Natural killer cell (primary cell): ENCODE results near the gene IL21. TPM values are rescaled to one million over a fixed set of nuclear protein-coding genes. Genes with fewer than 3 reads are reported as not detected.

Experiments used
- ATAC-seq, 3 donors: fragments of 150-1000 bp in 2 of 3; fragments of 200-7000 bp in 1 of 3; cut with Tn5 transposase; 1 replicate in 1 of 3; 2 replicates in 2 of 3; pipeline ENCODE4 v1.10.0; 2021; ENCODE audit warnings: mild to moderate bottlenecking in 2 of 3, moderate library complexity in 2 of 3
- DNase-seq, 2 donors: peaks; one replicate each; pipeline versions ENCODE4 v3.0.0 to v3.0.0-alpha.2; 2013 to 2021; ENCODE audit warnings: mixed read lengths in 1 of 2
- H3K27ac ChIP-seq: one replicate; pipeline ENCODE4 v1.5.1; 2013; ENCODE audit warnings: mild to moderate bottlenecking, low read length
- H3K27me3 ChIP-seq: one replicate; pipeline ENCODE4 v1.6.1; 2013; ENCODE audit warnings: low read length; ENCODE audit not compliant: control insufficient read depth, insufficient read depth
- H3K36me3 ChIP-seq: one replicate; pipeline ENCODE4 v1.6.1; 2013; ENCODE audit warnings: low read length; ENCODE audit not compliant: control insufficient read depth, insufficient read depth
- H3K4me1 ChIP-seq: one replicate; pipeline ENCODE4 v1.6.1; 2013; ENCODE audit warnings: low read length; ENCODE audit not compliant: control insufficient read depth, insufficient read depth
- H3K4me3 ChIP-seq: one replicate; pipeline ENCODE4 v1.5.1; 2013; ENCODE audit warnings: low read length
- H3K9me3 ChIP-seq: one replicate; pipeline ENCODE4 v1.6.1; 2013; ENCODE audit warnings: low read length; ENCODE audit not compliant: control insufficient read depth, insufficient read depth
- H3K27ac Mint-ChIP-seq, 2 donors: one replicate each; pipeline ENCODE4 v1.8.0; 2022; ENCODE audit warnings: mild to moderate bottlenecking in 2 of 2, mixed read lengths in 2 of 2, moderate library complexity in 1 of 2
- H3K27me3 Mint-ChIP-seq, 2 donors: one replicate each; pipeline ENCODE4 v1.8.0; 2022; ENCODE audit warnings: low read depth in 2 of 2, mixed read lengths in 2 of 2
- H3K36me3 Mint-ChIP-seq: one replicate; pipeline ENCODE4 v1.8.0; 2022; ENCODE audit warnings: mixed read lengths
- H3K4me1 Mint-ChIP-seq, 2 donors: one replicate each; pipeline ENCODE4 v1.8.0; 2022; ENCODE audit warnings: mixed read lengths in 2 of 2
- H3K4me3 Mint-ChIP-seq: one replicate; pipeline ENCODE4 v1.8.0; 2022; ENCODE audit warnings: mild to moderate bottlenecking, moderate library complexity, mixed read lengths
- H3K9me3 Mint-ChIP-seq, 2 donors: one replicate each; pipeline ENCODE4 v1.8.0; 2022; ENCODE audit warnings: mixed read lengths in 2 of 2
- WGBS: methylation state at CpG from one replicate; pipeline ENCODE4 v1.1.7; 2013; ENCODE audit warnings: missing lambda C conversion rate; ENCODE audit not compliant: insufficient coverage; 5-methylcytosine and 5-hydroxymethylcytosine counted together
- intact Hi-C: fragments of 100-400 bp; cut with micrococcal nuclease; formaldehyde crosslinking; loops from one replicate; pipeline ENCODE4 v1.14.2; 2022
- total RNA-seq, 4 donors: library from RNA; stranded (reverse); fragments of 120-200 nt in 1 of 4; gene quantifications; one replicate each; pipeline versions ENCODE4 v1.2.3 to v1.2.4, GENCODE V29; 2013 to 2022
- TF ChIP-seq, protein P1 (sequence below): fragments of 200-600 bp; IDR thresholded peaks from one replicate; pipeline ENCODE4 v1.8.0; 2022; ENCODE audit warnings: antibody characterized with exemption

IL21 gene
- total RNA-seq, 3 donors from 2014 or later (not counting 1 experiment from before 2014, with no cell fraction given): not detected

DNA sequence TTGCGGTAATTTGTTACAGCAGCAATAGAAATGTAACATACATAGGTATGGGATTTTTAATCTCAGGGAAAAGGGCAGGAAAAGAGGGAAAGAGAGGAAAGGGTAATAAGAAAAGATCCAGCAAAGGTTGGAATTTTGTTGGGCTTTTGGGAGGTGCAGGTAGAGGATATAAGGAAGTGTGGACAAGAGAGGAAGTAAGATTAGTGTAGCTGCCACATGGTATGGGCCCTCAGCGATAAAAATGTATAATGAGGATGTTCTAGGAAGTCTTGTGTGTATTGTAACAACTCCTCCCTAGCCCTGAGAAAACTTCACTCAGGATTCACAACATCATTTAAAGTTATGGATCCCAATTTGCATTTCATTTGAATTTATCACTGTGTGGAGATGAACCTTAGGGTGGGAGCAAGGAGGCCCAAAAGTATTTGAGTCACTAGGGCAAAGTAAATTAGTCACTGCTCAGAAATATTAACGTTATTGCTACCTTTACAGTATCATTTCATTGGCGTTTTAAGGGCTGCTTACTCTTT, 2.8 kb upstream of the IL21 start:
- H3K27ac Mint-ChIP-seq: no peak overlapping the region
- no peak overlapping the region for H3K4me3 Mint-ChIP-seq
- Histone ChIP-seq H3K27me3 (no peaks in the 10 kb centered on the region), H3K27ac (no peak overlapping the region), H3K9me3 (no peaks in the 10 kb centered on the region), H3K36me3 (no peaks in the 10 kb centered on the region), H3K4me1 (no peaks in the 10 kb centered on the region), H3K4me3 (no peak overlapping the region)
- no peaks in the 10 kb centered on the region for H3K36me3 Mint-ChIP-seq
- peaks cover 3 to 17% of the 10 kb centered on the region in 2 donors for H3K27me3 Mint-ChIP-seq
- H3K9me3 Mint-ChIP-seq: no peaks in the 10 kb centered on the region
- H3K4me1 Mint-ChIP-seq: no peaks in the 10 kb centered on the region
- intact Hi-C loops: no loop called here
- DNase-seq (no peak), ATAC-seq (no peak)
- 86% methylated on average over 1 of the region's 4 CpGs for WGBS
- TF ChIP-seq, protein P1, sequence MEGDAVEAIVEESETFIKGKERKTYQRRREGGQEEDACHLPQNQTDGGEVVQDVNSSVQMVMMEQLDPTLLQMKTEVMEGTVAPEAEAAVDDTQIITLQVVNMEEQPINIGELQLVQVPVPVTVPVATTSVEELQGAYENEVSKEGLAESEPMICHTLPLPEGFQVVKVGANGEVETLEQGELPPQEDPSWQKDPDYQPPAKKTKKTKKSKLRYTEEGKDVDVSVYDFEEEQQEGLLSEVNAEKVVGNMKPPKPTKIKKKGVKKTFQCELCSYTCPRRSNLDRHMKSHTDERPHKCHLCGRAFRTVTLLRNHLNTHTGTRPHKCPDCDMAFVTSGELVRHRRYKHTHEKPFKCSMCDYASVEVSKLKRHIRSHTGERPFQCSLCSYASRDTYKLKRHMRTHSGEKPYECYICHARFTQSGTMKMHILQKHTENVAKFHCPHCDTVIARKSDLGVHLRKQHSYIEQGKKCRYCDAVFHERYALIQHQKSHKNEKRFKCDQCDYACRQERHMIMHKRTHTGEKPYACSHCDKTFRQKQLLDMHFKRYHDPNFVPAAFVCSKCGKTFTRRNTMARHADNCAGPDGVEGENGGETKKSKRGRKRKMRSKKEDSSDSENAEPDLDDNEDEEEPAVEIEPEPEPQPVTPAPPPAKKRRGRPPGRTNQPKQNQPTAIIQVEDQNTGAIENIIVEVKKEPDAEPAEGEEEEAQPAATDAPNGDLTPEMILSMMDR: no peak

DNA sequence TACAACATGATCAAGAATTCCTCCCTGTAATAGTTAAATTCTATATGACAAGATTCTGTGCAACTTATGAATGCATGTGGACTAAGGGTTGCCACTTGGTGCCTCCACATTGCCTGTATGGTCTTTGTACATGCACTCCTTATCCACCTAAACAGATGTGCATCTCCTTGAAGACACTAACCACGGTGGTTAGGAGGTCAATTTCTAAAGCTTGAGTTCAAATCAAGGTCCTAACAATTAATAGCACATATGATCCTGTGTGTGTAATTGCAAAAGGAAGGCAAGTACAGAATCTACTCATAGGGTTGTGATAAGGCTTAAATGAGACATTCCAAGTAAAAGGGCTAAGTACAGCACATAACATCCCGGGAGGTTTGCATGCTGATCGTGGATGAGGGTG, 1.5 kb upstream of the IL21 start:
- H3K9me3 ChIP-seq: no peaks in the 10 kb centered on the region
- no peaks in the 10 kb centered on the region for H3K27me3 ChIP-seq
- Mint-ChIP-seq H3K27ac (no peak overlapping the region), H3K4me1 (no peaks in the 10 kb centered on the region), H3K36me3 (no peaks in the 10 kb centered on the region), H3K9me3 (no peaks in the 10 kb centered on the region), H3K4me3 (no peak overlapping the region), H3K27me3 (peaks cover 3 to 17% of the 10 kb centered on the region in 2 donors)
- H3K4me1 ChIP-seq: no peaks in the 10 kb centered on the region
- no peak overlapping the region for H3K4me3 ChIP-seq
- TF ChIP-seq, protein P1: no peak
- intact Hi-C loops: no loop called here
- no peak for ATAC-seq
- WGBS: 82% methylated on average over 2 of the region's 3 CpGs
- no peak for DNase-seq
- no peaks in the 10 kb centered on the region for H3K36me3 ChIP-seq
- H3K27ac ChIP-seq: no peak overlapping the region

DNA sequence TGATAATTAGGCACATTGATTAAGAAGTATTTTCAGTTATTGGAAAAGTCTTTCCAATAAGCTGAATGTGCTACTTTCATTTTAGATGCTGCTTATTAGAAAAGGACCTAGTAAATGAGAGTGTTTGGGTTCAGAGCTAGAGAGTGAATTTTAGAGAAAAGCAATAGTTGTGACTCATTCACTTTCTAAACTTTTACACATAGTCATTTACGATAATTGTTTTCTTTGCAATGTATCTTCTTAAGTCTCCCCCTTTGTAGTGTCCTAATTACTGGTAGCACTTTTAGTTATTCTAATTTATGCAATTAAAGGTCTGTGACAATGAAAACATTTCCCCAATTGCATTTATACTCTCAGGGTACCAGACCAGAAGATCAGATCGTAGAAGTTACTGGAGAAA, 1.3 kb downstream of the IL21 start:
- no peak overlapping the region for H3K4me3 ChIP-seq
- TF ChIP-seq, protein P1: no peak
- H3K4me1 Mint-ChIP-seq: no peaks in the 10 kb centered on the region
- no peaks in the 10 kb centered on the region for H3K9me3 Mint-ChIP-seq
- H3K27ac ChIP-seq: no peak overlapping the region
- intact Hi-C loops: no loop called here
- no peaks in the 10 kb centered on the region for H3K36me3 ChIP-seq
- no peak for DNase-seq
- no peak overlapping the region for H3K4me3 Mint-ChIP-seq
- peaks cover 0 to 18% of the 10 kb centered on the region in 2 donors for H3K27me3 Mint-ChIP-seq
- no peaks in the 10 kb centered on the region for H3K27me3 ChIP-seq
- H3K4me1 ChIP-seq: no peaks in the 10 kb centered on the region
- H3K27ac Mint-ChIP-seq: no peak overlapping the region
- H3K36me3 Mint-ChIP-seq: no peaks in the 10 kb centered on the region
- 89% methylated on average over 1 of the region's 2 CpGs for WGBS
- ATAC-seq: no peak
- no peaks in the 10 kb centered on the region for H3K9me3 ChIP-seq
